GM12878 (cell line): ENCODE measurements around the gene ZNF662. TPM values are rescaled to one million over a fixed set of nuclear protein-coding genes. Genes with fewer than 3 reads are reported as not detected.

Source experiments
- ATAC-seq: fragments of 200-7000 bp; cut with Tn5 transposase; 3 replicates; pipeline ENCODE4 v1.9.1; 2020; ENCODE audit warnings: mild to moderate bottlenecking, moderate library complexity
- BruUV-seq: library from RNA; stranded (reverse); fragments of 400-500 nt; replicated peaks from 2 replicates; lab custom pipeline; 2021; lab: Mats Ljungman, UMichigan
- CTCF ChIA-PET: fragments of 300-600 bp; sonication (Branson Sonifier 250); formaldehyde crosslinking; extraction: SDS; loops from one replicate; lab custom pipeline; 2021; ENCODE audit warnings: inconsistent platforms; lab: Yijun Ruan, JAX
- POLR2A ChIA-PET: fragments of 350-600 bp; formaldehyde crosslinking; extraction: SDS; loops from one replicate; lab custom pipeline; 2021; ENCODE audit warnings: inconsistent platforms; lab: Charles Lee
- RAD21 ChIA-PET: fragments of 300-600 bp; sonication (Branson Sonifier 250); formaldehyde crosslinking; loops from one replicate; lab custom pipeline; 2023; ENCODE audit warnings: antibody characterized with exemption; ENCODE audit not compliant: unreplicated experiment; lab: Charles Lee
- SMC1A ChIA-PET: fragments of 300-600 bp; sonication (Branson Sonifier 250); formaldehyde crosslinking; loops from one replicate; lab custom pipeline; 2023; ENCODE audit not compliant: unreplicated experiment, uncharacterized antibody; lab: Charles Lee
- DNase-seq: peaks from one replicate; pipeline ENCODE4 v3.0.0-alpha.2; 2011; ENCODE audit warnings: low read depth, low spot score
- FAIRE-seq: peaks from 3 replicates; lab custom pipeline; 2011; peaks lifted over from hg19 to GRCh38; lab: Jason Lieb, UNC
- H2AFZ ChIP-seq: 2 replicates; pipeline ENCODE4 v1.6.0; 2011; ENCODE audit warnings: low read depth, low read length, control low read depth; ENCODE audit not compliant: control insufficient read depth
- H3K27ac ChIP-seq: 2 replicates; pipeline ENCODE4 v1.5.1; 2011; ENCODE audit warnings: control low read depth; ENCODE audit not compliant: control insufficient read depth, insufficient read depth
- H3K27me3 ChIP-seq, 2 experiments: replicated peaks in 1 of 2; 2 replicates each; pipeline versions ENCODE4 v1.6.0 to v1.6.1; 2011; ENCODE audit warnings: low read length in 1 of 2; ENCODE audit not compliant: control insufficient read depth in 2 of 2, insufficient read depth in 2 of 2
- H3K36me3 ChIP-seq, 2 experiments: 2 replicates each; pipeline ENCODE4 v1.5.1; 2011; ENCODE audit warnings: low read length in 1 of 2; ENCODE audit not compliant: control insufficient read depth in 2 of 2, insufficient read depth in 2 of 2
- H3K4me1 ChIP-seq: 2 replicates; pipeline ENCODE4 v1.6.1; 2011; ENCODE audit warnings: mild to moderate bottlenecking, low read length, moderate library complexity, mixed read lengths; ENCODE audit not compliant: control insufficient read depth, insufficient read depth
- H3K4me2 ChIP-seq: 2 replicates; pipeline ENCODE4 v1.6.0; 2011; ENCODE audit warnings: control low read depth; ENCODE audit not compliant: control insufficient read depth, insufficient read depth
- H3K4me3 ChIP-seq: fragments of 200-600 bp; sonication (generic); 2 replicates; pipeline ENCODE4 v1.5.1; 2016
- H3K79me2 ChIP-seq: 2 replicates; pipeline ENCODE4 v1.6.0; 2011; ENCODE audit warnings: low read length; ENCODE audit not compliant: control insufficient read depth, insufficient read depth
- H3K9ac ChIP-seq: 2 replicates; pipeline ENCODE4 v1.8.0; 2011; ENCODE audit warnings: low read length, control low read depth, mixed read lengths; ENCODE audit not compliant: control insufficient read depth, insufficient read depth
- H3K9me3 ChIP-seq: replicated peaks from 3 replicates; pipeline ENCODE4 v1.5.1; 2011; ENCODE audit warnings: mild to moderate bottlenecking, low read length; ENCODE audit not compliant: control insufficient read depth, insufficient read depth
- H4K20me1 ChIP-seq: 2 replicates; pipeline ENCODE4 v1.6.0; 2011; ENCODE audit not compliant: control insufficient read depth, insufficient read depth
- BCL3 ChIP-seq: IDR thresholded peaks from 2 replicates; pipeline ENCODE4 v1.6.1; 2011; ENCODE audit warnings: borderline replicate concordance, low read depth, mild to moderate bottlenecking, moderate library complexity, low read length; ENCODE audit not compliant: insufficient read depth, poor library complexity, severe bottlenecking
- CTCF ChIP-seq, 3 experiments: IDR thresholded peaks in 2 of 3; conservative IDR thresholded peaks in 1 of 3; 2 replicates each; pipeline ENCODE4 v1.5.1; 2011; ENCODE audit warnings: low read depth in 3 of 3, low read length in 3 of 3, mild to moderate bottlenecking in 3 of 3, control low read depth in 2 of 3, moderate library complexity in 2 of 3, inconsistent platforms in 1 of 3, mixed read lengths in 1 of 3; ENCODE audit not compliant: control insufficient read depth in 2 of 3, insufficient read depth in 1 of 3; ENCODE audit errors: extremely low read depth in 1 of 3
- EP300 ChIP-seq, 2 experiments: fragments of 150-350 bp in 1 of 2; IDR thresholded peaks; 2 replicates each; pipeline ENCODE4 v1.6.1; 2011 to 2012; ENCODE audit warnings: low read depth in 2 of 2, low read length in 2 of 2, borderline replicate concordance in 1 of 2, improper control_type of control experiment in 1 of 2, inconsistent platforms in 1 of 2; ENCODE audit not compliant: control insufficient read depth in 1 of 2
- JUNB ChIP-seq: IDR thresholded peaks from 2 replicates; pipeline ENCODE4 v1.6.1; 2016; ENCODE audit warnings: antibody characterized with exemption, mild to moderate bottlenecking
- SMARCA5 ChIP-seq: fragments of 450-650 bp; IDR thresholded peaks from 2 replicates; pipeline ENCODE4 v1.6.1; 2017; ENCODE audit warnings: mild to moderate bottlenecking
- WGBS: methylation state at CpG from one replicate; pipeline ENCODE4 v1.1.6; 2016; ENCODE audit warnings: low lambda C conversion rate; ENCODE audit not compliant: insufficient replicate concordance, insufficient coverage; ENCODE audit errors: missing lambda C conversion rate; 5-methylcytosine and 5-hydroxymethylcytosine counted together
- in situ Hi-C: fragments of 300-500 bp; cut with MboI; formaldehyde crosslinking; loops from 9 replicates; pipeline ENCODE4 v1.14.3; 2018; ENCODE audit warnings: mixed read lengths
- intact Hi-C: fragments of 100-400 bp; cut with micrococcal nuclease; formaldehyde crosslinking; loops from one replicate; pipeline ENCODE4 v1.14.2; 2022; ENCODE audit not compliant: unreplicated experiment
- polyA plus RNA-seq, 11 experiments: library from polyadenylated mRNA; depleted of rRNA in 4 of 11; unstranded in 6 of 11; stranded (reverse) in 5 of 11; fragments of >200 nt; fragmentation: Nextera tagmentation in 4 of 11; fragmentation: Illumina TruSeq in 1 of 11; extraction: Ambion mirVana in 4 of 11; extraction: Trizol in 1 of 11; gene quantifications; 1 replicate in 1 of 11; 2 replicates in 10 of 11; pipeline versions ENCODE4 v1.2.1 to v1.2.3, GENCODE V29; 2011 to 2016; ENCODE audit warnings: inconsistent platforms in 2 of 11, missing spikeins in 2 of 11, low read depth in 1 of 11
- total RNA-seq, 4 experiments: library from RNA; depleted of rRNA in 3 of 4; stranded (reverse); fragments of >200 nt in 3 of 4; fragmentation: Illumina TruSeq in 1 of 4; extraction: Trizol in 1 of 4; gene quantifications; 2 replicates each; pipeline versions ENCODE4 v1.2.1 to v1.2.3, GENCODE V29; 2013 to 2021

ZNF662 gene
- total and polyA plus RNA-seq, 10 of the 15 experiments (the other 5 are each of a cell fraction or from before 2014, with no cell fraction given), result not detected

- CTCF ChIA-PET, result no interaction called here
- SMC1A ChIA-PET, result no interaction called here
- Histone ChIP-seq H3K27ac (no peak overlapping the region), H3K4me2 (no peak overlapping the region), H3K36me3 (no peaks in the 10 kb centered on the region), H4K20me1 (no peaks in the 10 kb centered on the region), H3K9me3 (no peaks in the 10 kb centered on the region), H3K79me2 (no peaks in the 10 kb centered on the region), H3K27me3 (peaks cover 2% of the 10 kb centered on the region in 2 experiments; a peak in 2 of 4 replicates), H2AFZ (no peak overlapping the region), H3K9ac (no peak overlapping the region), H3K4me1 (no peaks in the 10 kb centered on the region), H3K4me3 (no peak overlapping the region)
- DNase-seq (no peak), ATAC-seq (peak; percentile 58), FAIRE-seq (no peak)
- POLR2A ChIA-PET, result no interaction called here
- in situ Hi-C loops (no loop called here), intact Hi-C loops (no loop called here)
- RAD21 ChIA-PET, result no interaction called here
- no peak for TF ChIP-seq BCL3
- TF ChIP-seq EP300 (IDR thresholded peaks at IDR 0.05; ENCODE audit: borderline replicate concordance in 1 of 2, control insufficient read depth in 1 of 2, low read depth in 2 of 2, low read length in 2 of 2), result no peak
- TF ChIP-seq JUNB, result peak; percentile 58
- no TSS peak for BruUV-seq
- WGBS, result 5% methylated on average over 5 of the region's 5 CpGs
Observed at GRCh38 chr3:42946050-42946449, 40.1 kb downstream of the ZNF662 start.

GRCh38 chr3:42957573-42957972 is 51.6 kb downstream of the ZNF662 start:
- Histone ChIP-seq H3K36me3 (no peaks in the 10 kb centered on the region), H2AFZ (no peak overlapping the region), H3K4me3 (no peak overlapping the region), H3K27me3 (no peaks in the 10 kb centered on the region), H3K27ac (no peak overlapping the region), H3K4me2 (no peak overlapping the region), H4K20me1 (no peaks in the 10 kb centered on the region), H3K9me3 (no peaks in the 10 kb centered on the region), H3K9ac (no peak overlapping the region), H3K4me1 (no peaks in the 10 kb centered on the region), H3K79me2 (no peaks in the 10 kb centered on the region)
- TF ChIP-seq CTCF (IDR thresholded peaks at IDR 0.05 in 2 of 3, conservative IDR thresholded peaks at IDR 0.05 in 1 of 3; ENCODE audit: control insufficient read depth in 2 of 3, extremely low read depth in 1 of 3, insufficient read depth in 1 of 3, low read depth in 3 of 3, low read length in 3 of 3) (0 out of 6 replicates have a peak, but pooled peaks of 1 of the 3 experiments have one; percentile 8), SMARCA5 (no peak)
- no TSS peak for BruUV-seq
- ChIA-PET CTCF (no interaction called here), RAD21 (no interaction called here), SMC1A (no interaction called here), POLR2A (no interaction called here)
- in situ Hi-C loops (no loop called here), intact Hi-C loops (no loop called here)
- 31% methylated on average over 3 of the region's 3 CpGs for WGBS
- FAIRE-seq (no peak), DNase-seq (no peak), ATAC-seq (no peak)
